Measurements from ENCODE around the gene CX3CL1.

CX3CL1 gene

DNA sequence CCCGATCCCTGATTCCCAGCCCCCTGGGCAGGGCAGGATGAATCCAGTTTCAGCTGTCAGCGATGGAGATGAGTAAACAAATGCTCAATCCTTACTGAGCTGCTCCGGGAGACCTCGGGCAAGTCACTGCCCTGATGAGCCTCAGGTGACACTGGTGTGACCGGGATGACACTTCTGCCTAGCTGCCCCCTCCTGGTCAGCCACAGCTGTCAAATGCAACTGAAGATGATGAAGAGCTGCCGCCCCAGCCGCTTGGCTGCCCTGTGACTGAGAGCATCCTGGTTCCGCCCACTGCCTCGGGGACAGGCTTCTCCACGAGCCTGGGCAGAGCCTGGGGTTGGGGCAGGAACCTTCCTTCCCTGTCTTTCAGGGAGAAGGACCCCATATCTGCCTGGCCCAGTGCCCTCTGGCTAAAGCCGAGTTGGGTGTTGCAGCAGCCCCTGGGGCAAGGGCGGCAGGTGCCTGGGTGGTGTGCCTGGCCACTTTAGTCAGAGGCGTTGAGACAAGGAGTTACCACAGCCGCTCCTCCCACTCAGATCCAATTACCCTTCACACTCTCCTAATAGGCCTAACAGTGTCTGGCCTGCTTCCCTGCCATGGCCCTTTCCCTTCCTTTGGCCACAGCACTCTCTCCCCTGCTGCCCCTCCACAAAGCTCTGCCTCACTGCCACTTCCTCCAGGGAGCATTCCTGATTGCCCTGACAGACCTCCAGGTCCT lies 37.7 kb downstream of the CX3CL1 start:
- TF ChIP-seq, protein P1, sequence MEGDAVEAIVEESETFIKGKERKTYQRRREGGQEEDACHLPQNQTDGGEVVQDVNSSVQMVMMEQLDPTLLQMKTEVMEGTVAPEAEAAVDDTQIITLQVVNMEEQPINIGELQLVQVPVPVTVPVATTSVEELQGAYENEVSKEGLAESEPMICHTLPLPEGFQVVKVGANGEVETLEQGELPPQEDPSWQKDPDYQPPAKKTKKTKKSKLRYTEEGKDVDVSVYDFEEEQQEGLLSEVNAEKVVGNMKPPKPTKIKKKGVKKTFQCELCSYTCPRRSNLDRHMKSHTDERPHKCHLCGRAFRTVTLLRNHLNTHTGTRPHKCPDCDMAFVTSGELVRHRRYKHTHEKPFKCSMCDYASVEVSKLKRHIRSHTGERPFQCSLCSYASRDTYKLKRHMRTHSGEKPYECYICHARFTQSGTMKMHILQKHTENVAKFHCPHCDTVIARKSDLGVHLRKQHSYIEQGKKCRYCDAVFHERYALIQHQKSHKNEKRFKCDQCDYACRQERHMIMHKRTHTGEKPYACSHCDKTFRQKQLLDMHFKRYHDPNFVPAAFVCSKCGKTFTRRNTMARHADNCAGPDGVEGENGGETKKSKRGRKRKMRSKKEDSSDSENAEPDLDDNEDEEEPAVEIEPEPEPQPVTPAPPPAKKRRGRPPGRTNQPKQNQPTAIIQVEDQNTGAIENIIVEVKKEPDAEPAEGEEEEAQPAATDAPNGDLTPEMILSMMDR (IDR thresholded peaks at IDR 0.05; ENCODE audit: borderline replicate concordance, control extremely low read depth, extremely low read depth, insufficient read depth, missing control alignments): no peak
- no peak for DNase-seq (ENCODE audit: low spot score)
- in situ Hi-C loops (cut with MboI; ENCODE audit: low sequenced_read_pairs, unreplicated experiment): loop anchor here (25.0 kb wide), 1 partner anchor 323 kb away; the partner anchor contains the start of gene CPNE2

DNA sequence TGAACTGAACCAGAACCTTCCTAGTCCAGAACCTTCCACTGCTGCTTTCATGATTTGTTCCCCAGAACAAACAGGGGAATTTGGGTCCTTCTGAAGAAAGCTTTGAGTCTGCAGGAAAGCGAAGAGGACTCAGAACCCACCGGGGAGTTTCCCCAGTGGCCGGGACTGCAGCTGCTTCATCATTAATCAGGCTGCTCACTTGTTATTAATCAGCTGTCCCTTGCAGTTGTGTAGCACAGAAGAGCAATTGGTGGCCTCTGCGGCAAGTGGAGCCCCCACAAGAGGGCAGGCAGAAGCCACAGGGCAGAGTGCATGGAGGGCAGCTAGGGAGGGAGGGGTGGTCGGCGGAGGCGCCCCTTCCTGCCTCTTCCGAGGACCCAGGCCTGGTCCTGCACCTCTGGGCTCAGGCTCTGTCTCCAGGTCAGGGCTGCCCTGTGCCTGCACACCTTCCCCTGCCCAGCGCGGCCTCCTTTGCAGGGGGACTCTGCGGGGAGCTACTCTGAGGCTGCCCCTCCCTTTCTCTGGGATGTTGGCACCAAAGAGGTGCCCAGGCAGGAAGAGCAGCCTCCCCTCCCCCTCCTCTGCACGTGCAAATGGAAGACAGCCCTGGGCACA lies 39.2 kb downstream of the CX3CL1 start:
- TF ChIP-seq, protein P1 (IDR thresholded peaks at IDR 0.05; ENCODE audit: borderline replicate concordance, control extremely low read depth, extremely low read depth, insufficient read depth, missing control alignments): no peak
- DNase-seq (ENCODE audit: low spot score): peak; percentile 70
- in situ Hi-C loops (cut with MboI; ENCODE audit: low sequenced_read_pairs, unreplicated experiment): loop anchor here (25.0 kb wide), 1 partner anchor 324 kb away; the partner anchor contains the start of gene CPNE2

DNA sequence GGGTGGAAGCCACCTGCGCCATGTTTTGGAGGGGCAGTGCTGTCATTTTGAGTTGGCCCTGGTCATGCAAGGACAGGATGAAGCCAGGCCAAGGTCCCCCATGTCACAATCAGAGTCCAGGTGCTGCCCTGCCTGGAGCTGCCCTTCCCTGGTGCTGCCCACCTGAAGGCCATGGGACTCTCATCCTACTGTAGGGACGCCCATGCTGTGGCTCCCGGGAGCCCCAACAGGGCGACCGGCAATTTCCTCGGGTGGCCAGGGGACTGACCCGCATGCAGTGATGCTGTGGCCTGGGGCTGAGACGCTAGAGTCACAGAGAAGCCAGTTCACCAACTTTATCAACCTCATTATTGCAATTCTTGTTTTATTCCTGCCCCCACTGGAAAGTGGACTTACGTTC lies 40.3 kb downstream of the CX3CL1 start:
- in situ Hi-C loops (cut with MboI; ENCODE audit: low sequenced_read_pairs, unreplicated experiment): loop anchor here (25.0 kb wide), 1 partner anchor 325 kb away; the partner anchor contains the start of gene CPNE2
- DNase-seq (ENCODE audit: low spot score): no peak

DNA sequence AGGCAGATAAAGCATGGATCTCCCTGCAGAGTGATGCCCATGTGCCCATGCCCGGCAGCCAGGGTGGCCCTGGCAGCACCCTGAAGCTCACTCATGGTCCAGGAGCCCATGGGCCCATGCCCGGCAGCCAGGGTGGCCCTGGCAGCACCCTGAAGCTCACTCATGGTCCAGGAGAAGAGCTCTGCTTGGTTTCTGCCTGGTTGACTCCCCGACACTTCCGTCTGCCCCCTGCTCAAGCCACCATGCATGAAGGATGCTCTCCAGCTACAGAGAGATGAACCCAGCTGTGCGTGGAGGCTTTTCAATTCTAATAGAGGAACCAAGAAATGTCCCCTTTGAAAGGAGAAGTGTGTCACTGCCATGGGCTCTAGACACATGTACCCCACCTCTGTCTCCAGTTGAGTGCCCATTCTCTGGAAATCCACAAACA lies 41.0 kb downstream of the CX3CL1 start:
- TF ChIP-seq, protein P1 (IDR thresholded peaks at IDR 0.05; ENCODE audit: borderline replicate concordance, control extremely low read depth, extremely low read depth, insufficient read depth, missing control alignments): no peak
- in situ Hi-C loops (cut with MboI; ENCODE audit: low sequenced_read_pairs, unreplicated experiment): loop anchor here (25.0 kb wide), 1 partner anchor 326 kb away; the partner anchor contains the start of gene CPNE2
- peak; percentile 82 for DNase-seq (ENCODE audit: low spot score)

More for the DNA sequence above, 40.3 kb downstream of the CX3CL1 start:
- TF ChIP-seq, protein P1 (IDR thresholded peaks at IDR 0.05; ENCODE audit: borderline replicate concordance, control extremely low read depth, extremely low read depth, insufficient read depth, missing control alignments): no peak

DNA sequence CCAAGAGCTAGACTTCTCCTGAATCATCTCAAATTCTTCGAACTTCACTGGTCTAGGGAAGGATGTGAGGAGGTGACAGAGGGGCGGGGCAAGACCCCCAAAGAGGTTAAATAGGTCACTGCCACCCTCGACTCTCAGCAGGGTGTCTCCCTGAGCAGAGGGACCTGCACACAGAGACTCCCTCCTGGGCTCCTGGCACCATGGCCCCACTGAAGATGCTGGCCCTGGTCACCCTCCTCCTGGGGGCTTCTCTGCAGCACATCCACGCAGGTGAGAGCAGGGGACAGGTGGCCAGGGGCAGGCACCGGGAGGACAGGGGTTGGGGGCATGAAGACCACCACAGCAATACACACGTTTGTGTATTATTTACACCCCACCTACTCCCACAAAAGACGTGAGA lies 41.4 kb downstream of the CX3CL1 start:
- DNase-seq (ENCODE audit: low spot score): peak; percentile 40
- in situ Hi-C loops (cut with MboI; ENCODE audit: low sequenced_read_pairs, unreplicated experiment): loop anchor here (25.0 kb wide), 1 partner anchor 326 kb away; the partner anchor contains the start of gene CPNE2
- TF ChIP-seq, protein P1 (IDR thresholded peaks at IDR 0.05; ENCODE audit: borderline replicate concordance, control extremely low read depth, extremely low read depth, insufficient read depth, missing control alignments): no peak

DNA sequence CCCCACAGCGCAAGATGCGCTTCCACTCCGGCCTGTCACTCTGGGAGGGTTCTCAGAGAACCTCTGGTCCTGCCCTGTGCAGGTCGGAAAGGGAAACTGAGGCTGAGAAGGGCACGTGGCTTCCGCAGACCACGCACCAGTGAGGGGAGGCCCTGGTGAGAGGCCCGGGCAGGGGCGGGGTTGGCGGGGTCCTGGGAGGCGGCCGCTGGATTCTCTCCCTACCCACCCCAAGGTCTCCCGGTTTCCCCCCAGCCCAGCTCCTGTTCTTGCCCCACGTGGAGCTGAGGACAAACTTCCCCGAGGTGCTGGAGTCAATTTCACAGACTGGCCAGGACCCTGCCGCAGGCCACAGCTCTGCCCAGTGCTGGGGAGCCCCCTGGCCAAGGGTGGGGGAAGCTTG lies 43.8 kb downstream of the CX3CL1 start:
- in situ Hi-C loops (cut with MboI; ENCODE audit: low sequenced_read_pairs, unreplicated experiment): loop anchor here (5.0 to 25.0 kb wide), 2 partner anchors 114 to 329 kb away; partner anchors contain the start of gene CPNE2
- TF ChIP-seq, protein P1 (IDR thresholded peaks at IDR 0.05; ENCODE audit: borderline replicate concordance, control extremely low read depth, extremely low read depth, insufficient read depth, missing control alignments): no peak
- no peak for DNase-seq (ENCODE audit: low spot score)

Measured in GM13976 (cell line).